ENCODE measurements around the gene MSRB3.

- TF ChIP-seq ESRRA (IDR thresholded peaks at IDR 0.05; ENCODE audit: low read length) (no peak), ATF3 (IDR thresholded peaks at IDR 0.05; ENCODE audit: borderline replicate concordance, extremely low read depth, low read depth, low read length) (no peak), CEBPB (IDR thresholded peaks at IDR 0.05; ENCODE audit: borderline replicate concordance in 1 of 2, low read depth in 2 of 2, low read length in 2 of 2) (no peak), RAD51 (IDR thresholded peaks at IDR 0.05) (no peak), EGR1 (IDR thresholded peaks at IDR 0.05; ENCODE audit: borderline replicate concordance in 1 of 2, low read depth in 2 of 2, low read length in 2 of 2) (no peak), PRDM15 (CRISPR knock-in tag; IDR thresholded peaks at IDR 0.05) (no peak), CTCF (IDR thresholded peaks at IDR 0.05 in 2 of 3, conservative IDR thresholded peaks at IDR 0.05 in 1 of 3; ENCODE audit: control insufficient read depth in 2 of 3, extremely low read depth in 1 of 3, insufficient read depth in 1 of 3, low read depth in 3 of 3, low read length in 3 of 3) (no peak)
These were observed 94.1 kb downstream of the MSRB3 start for GRCh38 chr12:65372574-65372973.

Data from GM12878 (cell line).